Lower leg skin (tissue), 3 donors: Measurements from ENCODE around the gene P2RX4.

Experiments used
- CTCF ChIP-seq, 3 donors: fragments of 450-650 bp; IDR thresholded peaks; one replicate each; pipeline ENCODE4 v1.5.1; 2016; ENCODE audit warnings: antibody characterized with exemption in 3 of 3, mild to moderate bottlenecking in 3 of 3, moderate library complexity in 2 of 3
- POLR2A ChIP-seq, 2 donors: fragments of 450-650 bp; IDR thresholded peaks; one replicate each; pipeline ENCODE4 v1.6.1; 2016 to 2017; ENCODE audit warnings: antibody characterized with exemption in 2 of 2, mild to moderate bottlenecking in 1 of 2, moderate library complexity in 1 of 2

GRCh38 chr12:121170151-121170550 is 39.8 kb upstream of the P2RX4 start:
- TF ChIP-seq POLR2A (IDR thresholded peaks at IDR 0.05) (no peak), CTCF (IDR thresholded peaks at IDR 0.05) (no peak)
